HG03097 (cell line): Measurements from ENCODE around the gene SLAMF1.
A peak's percentile ranks its signal among the peaks of the same experiment; 100 is the strongest.
"Not testable (repeated sequence)": the region's sequence is repeated elsewhere in the genome, so short reads cannot be mapped to it uniquely, and the experiment has no call there.

ENCODE experiments used
- ATAC-seq: cut with Tn5 transposase; IDR thresholded peaks from one replicate; pipeline ENCODE4 v1.9.1; 2021; ENCODE audit not compliant: unreplicated experiment, low FRiP score

The SLAMF1 gene

GRCh38 chr1:160607011-160607671 is 39.7 kb downstream of the SLAMF1 start:
- peak; percentile 71 for ATAC-seq

- no peak for ATAC-seq
These were observed 40.2 kb downstream of the SLAMF1 start for GRCh38 chr1:160606611-160607010.

GRCh38 chr1:160605792-160606479 is 40.9 kb downstream of the SLAMF1 start:
- no peak for ATAC-seq

GRCh38 chr1:160605205-160605604 is 41.6 kb downstream of the SLAMF1 start:
- no peak for ATAC-seq

GRCh38 chr1:160597705-160598104 is 49.1 kb downstream of the SLAMF1 start:
- ATAC-seq, result no peak

- no peak for ATAC-seq
These were observed 49.8 kb downstream of the SLAMF1 start for GRCh38 chr1:160597051-160597450.

GRCh38 chr1:160590488-160590887 is 56.4 kb downstream of the SLAMF1 start:
- ATAC-seq, result no peak

- no peak for ATAC-seq
These were observed 58.4 kb downstream of the SLAMF1 start for GRCh38 chr1:160588468-160588867.

GRCh38 chr1:160584784-160585183 is 62.1 kb downstream of the SLAMF1 start:
- no peak for ATAC-seq

GRCh38 chr1:160582976-160583375 is 63.9 kb downstream of the SLAMF1 start:
- not testable (repeated sequence) for ATAC-seq

GRCh38 chr1:160581961-160582360 is 64.9 kb downstream of the SLAMF1 start:
- ATAC-seq, result no peak

GRCh38 chr1:160580221-160580812 is 66.5 kb downstream of the SLAMF1 start:
- no peak for ATAC-seq

- ATAC-seq, result no peak
These were observed 67.6 kb downstream of the SLAMF1 start, which contains the start of gene CD84 for GRCh38 chr1:160579216-160579701. CD84 (minus strand) TSS chr1:160579496; CDS start chr1:160579437, 59 bp downstream.

- ATAC-seq, result no peak
These were observed 68.2 kb downstream of the SLAMF1 start for GRCh38 chr1:160578525-160579191.

GRCh38 chr1:160578175-160578524 is 68.7 kb downstream of the SLAMF1 start:
- no peak for ATAC-seq

GRCh38 chr1:160577671-160578070 is 69.2 kb downstream of the SLAMF1 start:
- no peak for ATAC-seq

GRCh38 chr1:160576884-160577283 is 70.0 kb downstream of the SLAMF1 start:
- ATAC-seq, result no peak

- no peak for ATAC-seq
These were observed 70.5 kb downstream of the SLAMF1 start for GRCh38 chr1:160576390-160576789.

- ATAC-seq, result no peak
These were observed 71.7 kb downstream of the SLAMF1 start for GRCh38 chr1:160575112-160575664.

- ATAC-seq, result no peak
These were observed 76.0 kb downstream of the SLAMF1 start for GRCh38 chr1:160570840-160571239.

- no peak for ATAC-seq
These were observed 77.0 kb downstream of the SLAMF1 start for GRCh38 chr1:160569806-160570205.
